Loucy (cell line): ENCODE data around the gene RSKR.
"Not testable (repeated sequence)": the region's sequence is repeated elsewhere in the genome, so short reads cannot be mapped to it uniquely, and the experiment has no call there.

ENCODE experiments used
- H2AFZ ChIP-seq: fragments of 200-600 bp; sonication (generic); 2 replicates; pipeline ENCODE4 v1.6.0; 2016; ENCODE audit warnings: antibody characterized with exemption, mild to moderate bottlenecking, low read length, moderate library complexity
- H3F3A ChIP-seq: fragments of 200-600 bp; 2 replicates; pipeline ENCODE4 v1.6.0; 2016; ENCODE audit warnings: antibody characterized with exemption, low read depth, mild to moderate bottlenecking
- H3K27me3 ChIP-seq: fragments of 200-600 bp; sonication (generic); 2 replicates; pipeline ENCODE4 v1.6.1; 2014; ENCODE audit warnings: low read length, mild to moderate bottlenecking; ENCODE audit not compliant: insufficient read depth, poor library complexity, severe bottlenecking
- H3K36me3 ChIP-seq: fragments of 200-600 bp; sonication (generic); 2 replicates; pipeline ENCODE4 v1.6.1; 2016; ENCODE audit warnings: low read length; ENCODE audit not compliant: insufficient read depth
- H3K4me1 ChIP-seq: fragments of 200-600 bp; sonication (generic); 2 replicates; pipeline ENCODE4 v1.5.1; 2014; ENCODE audit warnings: low read length, mild to moderate bottlenecking; ENCODE audit not compliant: insufficient read depth, poor library complexity, severe bottlenecking
- H3K4me2 ChIP-seq: fragments of 200-600 bp; sonication (generic); 2 replicates; pipeline ENCODE4 v1.6.0; 2014; ENCODE audit warnings: antibody characterized with exemption, low read length, low read depth, mild to moderate bottlenecking; ENCODE audit not compliant: poor library complexity, severe bottlenecking
- H3K4me3 ChIP-seq: fragments of 200-600 bp; sonication (generic); 2 replicates; pipeline ENCODE4 v1.5.1; 2014; ENCODE audit warnings: low read length, mild to moderate bottlenecking, mixed read lengths; ENCODE audit not compliant: poor library complexity, severe bottlenecking
- H3K79me2 ChIP-seq: fragments of 200-600 bp; sonication (generic); 2 replicates; pipeline ENCODE4 v1.6.1; 2014; ENCODE audit warnings: low read length; ENCODE audit not compliant: insufficient read depth
- H3K9ac ChIP-seq: fragments of 200-600 bp; sonication (generic); 2 replicates; pipeline ENCODE4 v1.6.0; 2014; ENCODE audit warnings: mild to moderate bottlenecking, low read depth, low read length, moderate library complexity; ENCODE audit not compliant: poor library complexity, severe bottlenecking
- H3K9me2 ChIP-seq: fragments of 200-600 bp; sonication (generic); replicated peaks from 2 replicates; pipeline ENCODE4 v1.6.1; 2016; ENCODE audit warnings: low read depth, low read length, mixed read lengths
- H3K9me3 ChIP-seq: fragments of 200-600 bp; sonication (generic); 2 replicates; pipeline ENCODE4 v1.6.1; 2014; ENCODE audit warnings: mild to moderate bottlenecking, antibody characterized with exemption, low read length, low read depth; ENCODE audit not compliant: insufficient read depth
- H4K20me1 ChIP-seq: fragments of 200-600 bp; sonication (generic); 2 replicates; pipeline ENCODE4 v1.6.0; 2014; ENCODE audit warnings: antibody characterized with exemption, low read length, mild to moderate bottlenecking; ENCODE audit not compliant: insufficient read depth, poor library complexity, severe bottlenecking
- EZH2phosphoT487 ChIP-seq: fragments of 200-600 bp; IDR thresholded peaks from 2 replicates; pipeline ENCODE4 v1.6.1; 2018; ENCODE audit warnings: antibody characterized with exemption, mild to moderate bottlenecking, moderate library complexity, borderline replicate concordance
- TF ChIP-seq, protein P1 (sequence below): fragments of 200-600 bp; sonication (generic); conservative IDR thresholded peaks from 2 replicates; pipeline ENCODE4 v1.5.1; 2014; ENCODE audit warnings: mild to moderate bottlenecking, antibody characterized with exemption, low read length

Gene RSKR

DNA sequence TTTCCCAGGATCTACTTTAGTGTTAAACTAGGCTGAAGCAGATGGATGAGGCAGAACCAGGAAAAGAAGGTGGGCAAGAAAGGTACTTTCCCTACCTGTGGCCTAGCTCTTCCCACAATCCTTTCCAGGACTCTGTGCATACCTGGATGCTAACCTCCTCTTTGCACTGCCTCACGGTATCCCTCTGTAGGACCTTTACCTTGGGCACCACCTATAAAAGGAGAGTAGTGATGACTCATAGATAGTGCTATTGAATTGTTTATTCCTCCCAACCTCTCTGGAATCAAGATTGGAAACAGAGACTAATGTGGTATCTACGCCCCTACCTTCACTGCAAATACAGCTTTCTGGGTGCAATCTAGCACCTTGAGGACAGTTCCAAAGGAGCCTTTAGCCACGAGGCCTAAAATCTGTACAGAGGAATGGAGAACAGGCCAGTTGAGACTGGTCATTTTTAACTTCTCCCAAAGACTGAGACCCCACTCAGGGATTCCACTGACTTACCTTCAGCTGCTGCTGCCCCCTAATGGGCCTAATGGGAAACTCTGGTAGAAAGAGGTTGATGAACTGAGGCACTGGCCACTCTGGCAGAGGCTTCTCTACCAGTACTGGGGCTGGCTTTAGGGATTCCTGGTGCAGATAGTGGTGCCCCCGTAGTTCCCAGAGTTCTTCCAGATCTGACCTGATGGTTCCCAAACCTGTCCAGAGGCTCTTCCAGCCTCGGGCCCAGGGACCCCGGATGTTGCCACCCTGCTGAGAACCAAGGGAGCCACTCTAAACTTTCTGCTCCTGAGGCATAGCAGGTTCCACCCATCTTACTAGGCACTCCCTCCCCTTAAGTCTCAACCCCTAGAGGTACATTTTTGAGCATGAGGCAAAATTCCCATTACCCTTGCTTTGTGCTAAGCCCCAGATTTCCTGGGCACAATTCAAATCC, 781 bp downstream of the RSKR start:
- no peaks in the 10 kb centered on the region for H4K20me1 ChIP-seq
- TF ChIP-seq, protein P1, sequence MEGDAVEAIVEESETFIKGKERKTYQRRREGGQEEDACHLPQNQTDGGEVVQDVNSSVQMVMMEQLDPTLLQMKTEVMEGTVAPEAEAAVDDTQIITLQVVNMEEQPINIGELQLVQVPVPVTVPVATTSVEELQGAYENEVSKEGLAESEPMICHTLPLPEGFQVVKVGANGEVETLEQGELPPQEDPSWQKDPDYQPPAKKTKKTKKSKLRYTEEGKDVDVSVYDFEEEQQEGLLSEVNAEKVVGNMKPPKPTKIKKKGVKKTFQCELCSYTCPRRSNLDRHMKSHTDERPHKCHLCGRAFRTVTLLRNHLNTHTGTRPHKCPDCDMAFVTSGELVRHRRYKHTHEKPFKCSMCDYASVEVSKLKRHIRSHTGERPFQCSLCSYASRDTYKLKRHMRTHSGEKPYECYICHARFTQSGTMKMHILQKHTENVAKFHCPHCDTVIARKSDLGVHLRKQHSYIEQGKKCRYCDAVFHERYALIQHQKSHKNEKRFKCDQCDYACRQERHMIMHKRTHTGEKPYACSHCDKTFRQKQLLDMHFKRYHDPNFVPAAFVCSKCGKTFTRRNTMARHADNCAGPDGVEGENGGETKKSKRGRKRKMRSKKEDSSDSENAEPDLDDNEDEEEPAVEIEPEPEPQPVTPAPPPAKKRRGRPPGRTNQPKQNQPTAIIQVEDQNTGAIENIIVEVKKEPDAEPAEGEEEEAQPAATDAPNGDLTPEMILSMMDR, result peak; percentile 81
- TF ChIP-seq EZH2phosphoT487, result no peak
- no peaks in the 10 kb centered on the region for H3K79me2 ChIP-seq
- H3K4me3 ChIP-seq, result no peak overlapping the region
- no peaks in the 10 kb centered on the region for H3K4me1 ChIP-seq
- no peak overlapping the region for H3K4me2 ChIP-seq
- H3K36me3 ChIP-seq, result peaks cover 53% of the 10 kb centered on the region; the same call in 1 of the 2 replicates
- no peaks in the 10 kb centered on the region for H3K9me2 ChIP-seq
- H3K9ac ChIP-seq, result no peak overlapping the region
- H3K9me3 ChIP-seq, result no peaks in the 10 kb centered on the region
- H2AFZ ChIP-seq, result no peak overlapping the region
- no peaks in the 10 kb centered on the region for H3F3A ChIP-seq
- no peaks in the 10 kb centered on the region for H3K27me3 ChIP-seq

DNA sequence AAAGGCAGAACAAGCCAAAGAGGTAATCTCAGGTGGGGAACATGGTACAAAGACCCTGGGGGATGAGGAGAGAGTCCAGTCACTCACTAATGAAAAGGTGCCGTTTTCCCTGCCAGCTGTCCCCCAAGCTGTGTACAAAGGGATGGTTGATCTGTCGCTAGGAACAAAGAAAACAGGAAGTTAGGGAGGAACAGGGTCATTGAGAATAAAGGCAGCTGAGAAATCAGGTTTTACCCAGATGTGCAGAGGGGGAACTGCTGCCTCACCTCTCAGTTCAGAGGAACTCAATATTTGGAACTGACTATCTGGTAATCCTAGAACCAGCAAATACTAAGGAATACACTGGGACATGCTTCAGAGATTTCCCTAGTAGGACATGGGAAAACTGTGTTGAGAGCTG, 1.5 kb downstream of the RSKR start:
- Histone ChIP-seq H3K9me3 (no peaks in the 10 kb centered on the region), H3K9me2 (no peaks in the 10 kb centered on the region), H3K36me3 (peaks cover 50% of the 10 kb centered on the region; the same call in 1 of the 2 replicates), H3K79me2 (no peaks in the 10 kb centered on the region), H2AFZ (no peak overlapping the region), H3K4me3 (no peak overlapping the region), H3F3A (no peaks in the 10 kb centered on the region), H4K20me1 (no peaks in the 10 kb centered on the region), H3K9ac (no peak overlapping the region), H3K4me1 (no peaks in the 10 kb centered on the region), H3K27me3 (no peaks in the 10 kb centered on the region), H3K4me2 (no peak overlapping the region)
- no peak for TF ChIP-seq EZH2phosphoT487
- TF ChIP-seq, protein P1, result no peak

DNA sequence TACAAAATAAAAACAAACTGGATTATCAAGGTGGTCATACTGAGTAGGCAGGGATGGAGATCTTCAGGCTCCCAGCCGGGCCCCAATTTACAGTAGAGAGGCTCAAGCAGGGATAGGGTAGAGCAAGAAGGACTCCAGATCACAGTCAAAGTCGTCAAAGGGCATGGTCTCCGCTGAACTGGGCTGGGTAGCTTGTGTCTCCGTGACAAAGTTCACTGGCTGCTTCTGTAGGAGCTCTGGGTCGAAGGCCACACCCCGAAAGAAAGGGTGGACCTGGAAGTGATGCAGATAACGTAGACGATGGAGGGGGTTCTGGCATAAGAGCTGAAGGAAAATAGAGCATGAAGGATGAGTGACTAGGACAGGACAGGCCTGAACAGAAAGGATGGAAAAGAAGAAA, 3.6 kb downstream of the RSKR start:
- H4K20me1 ChIP-seq, result no peaks in the 10 kb centered on the region
- H3K9me3 ChIP-seq, result no peaks in the 10 kb centered on the region
- TF ChIP-seq EZH2phosphoT487, result no peak
- TF ChIP-seq, protein P1, result no peak
- H3K4me2 ChIP-seq, result no peak overlapping the region
- peaks cover 28% of the 10 kb centered on the region; the same call in 1 of the 2 replicates for H3K36me3 ChIP-seq
- no peak overlapping the region for H3K4me3 ChIP-seq
- no peaks in the 10 kb centered on the region for H3K9me2 ChIP-seq
- H3K4me1 ChIP-seq, result no peaks in the 10 kb centered on the region
- H3K27me3 ChIP-seq, result no peaks in the 10 kb centered on the region
- H3K79me2 ChIP-seq, result no peaks in the 10 kb centered on the region
- H3K9ac ChIP-seq, result no peak overlapping the region
- H2AFZ ChIP-seq, result no peak overlapping the region
- H3F3A ChIP-seq, result no peaks in the 10 kb centered on the region

DNA sequence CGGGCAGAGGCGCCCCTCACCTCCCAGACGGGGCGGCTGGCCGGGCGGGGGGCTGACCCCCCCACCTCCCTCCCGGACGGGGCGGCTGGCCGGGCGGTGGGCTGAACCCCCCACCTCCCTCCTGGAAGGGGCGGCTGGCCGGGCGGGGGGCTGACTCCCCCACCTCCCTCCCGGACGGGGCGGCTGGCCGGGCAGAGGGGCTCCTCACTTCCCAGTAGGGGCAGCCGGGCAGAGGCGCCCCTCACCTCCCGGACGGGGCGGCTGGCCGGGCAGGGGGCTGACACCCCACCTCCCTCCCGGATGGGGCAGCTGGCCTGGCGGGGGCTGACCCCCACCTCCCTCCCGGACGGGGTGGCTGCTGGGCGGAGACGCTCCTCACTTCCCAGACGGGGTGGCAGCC, 10.0 kb downstream of the RSKR start:
- not testable (repeated sequence) for H3K4me2 ChIP-seq, H3K4me3 ChIP-seq, H3K27me3 ChIP-seq, H2AFZ ChIP-seq, H4K20me1 ChIP-seq, H3K9ac ChIP-seq, H3K4me1 ChIP-seq, H3K9me2 ChIP-seq, H3F3A ChIP-seq, H3K9me3 ChIP-seq, H3K79me2 ChIP-seq, H3K36me3 ChIP-seq
